Liver (tissue), 3 donors: ENCODE results near the gene ZNF335.
A peak's percentile ranks its signal among the peaks of the same experiment; 100 is the strongest.

Experiments
- CTCF ChIP-seq: fragments of 150-350 bp; IDR thresholded peaks from 2 replicates; pipeline ENCODE4 v1.5.1; 2017; ENCODE audit warnings: improper control_type of control experiment, low read depth, low read length; ENCODE audit not compliant: missing input control
- EGR1 ChIP-seq, 2 donors: IDR thresholded peaks; 2 replicates each; pipeline ENCODE4 v1.6.1; 2016 to 2018; ENCODE audit warnings: antibody characterized with exemption in 2 of 2, low read depth in 2 of 2
- GABPA ChIP-seq, 2 donors: IDR thresholded peaks in 1 of 2; conservative IDR thresholded peaks in 1 of 2; 2 replicates each; pipeline ENCODE4 v1.6.1; 2016; ENCODE audit warnings: antibody characterized with exemption in 2 of 2, mild to moderate bottlenecking in 1 of 2, moderate library complexity in 1 of 2
- HNF4A ChIP-seq, 2 donors: conservative IDR thresholded peaks; 2 replicates each; pipeline ENCODE4 v1.6.1; 2016; ENCODE audit warnings: antibody characterized with exemption in 2 of 2, mild to moderate bottlenecking in 2 of 2
- RAD21 ChIP-seq, 2 donors: IDR thresholded peaks; 2 replicates each; pipeline ENCODE4 v1.6.1; 2016; ENCODE audit warnings: antibody characterized with exemption in 2 of 2, mild to moderate bottlenecking in 2 of 2
- REST ChIP-seq: IDR thresholded peaks from 2 replicates; pipeline ENCODE4 v1.6.1; 2016; ENCODE audit warnings: antibody characterized with exemption, mild to moderate bottlenecking
- RXRA ChIP-seq, 2 donors: IDR thresholded peaks; 2 replicates each; pipeline ENCODE4 v1.6.1; 2017 to 2018; ENCODE audit warnings: antibody characterized with exemption in 2 of 2, mild to moderate bottlenecking in 1 of 2
- TAF1 ChIP-seq: conservative IDR thresholded peaks from 2 replicates; pipeline ENCODE4 v1.6.1; 2016; ENCODE audit warnings: antibody characterized with exemption, mild to moderate bottlenecking
- YY1 ChIP-seq: IDR thresholded peaks from 2 replicates; pipeline ENCODE4 v1.6.1; 2016; ENCODE audit warnings: antibody characterized with exemption, mild to moderate bottlenecking
- ZBTB33 ChIP-seq: IDR thresholded peaks from 2 replicates; pipeline ENCODE4 v1.6.1; 2016; ENCODE audit warnings: antibody characterized with exemption
- donor health status: healthy.
- donor health status: healthy.

GRCh38 chr20:45935416-45936046, 36.5 kb downstream of the ZNF335 start:
- TF ChIP-seq CTCF = no peak
- TF ChIP-seq EGR1 (IDR thresholded peaks at IDR 0.05; ENCODE audit: low read depth in 2 of 2) = no peak
- TF ChIP-seq RAD21 (IDR thresholded peaks at IDR 0.05) = peak in 1 of 2 donors; percentile 17
- TF ChIP-seq ZBTB33 = no peak
- TF ChIP-seq REST = peak; percentile 47
- TF ChIP-seq TAF1 = no peak
- TF ChIP-seq RXRA (IDR thresholded peaks at IDR 0.05) = peak; percentile 11 to 38
- TF ChIP-seq GABPA (IDR thresholded peaks at IDR 0.05 in 1 of 2, conservative IDR thresholded peaks at IDR 0.05 in 1 of 2) = peak in 1 of 2 donors; percentile 30
- TF ChIP-seq HNF4A (conservative IDR thresholded peaks at IDR 0.05) = no peak
- TF ChIP-seq YY1 = no peak
